BLaER1 (cell line): Measurements from ENCODE around the gene KLHL29.

ENCODE experiments used
- H3K27ac ChIP-seq: shearing (Covaris generic); formaldehyde crosslinking; 2 replicates; pipeline ENCODE4 v1.8.1; 2022
- H3K27me3 ChIP-seq: shearing (Covaris generic); formaldehyde crosslinking; 2 replicates; pipeline ENCODE4 v1.8.1; 2022
- H3K36me3 ChIP-seq: shearing (Covaris generic); formaldehyde crosslinking; 2 replicates; pipeline ENCODE4 v1.8.1; 2022
- H3K4me1 ChIP-seq: shearing (Covaris generic); formaldehyde crosslinking; 2 replicates; pipeline ENCODE4 v1.8.1; 2022
- H3K4me2 ChIP-seq: shearing (Covaris generic); formaldehyde crosslinking; 2 replicates; pipeline ENCODE4 v1.8.1; 2022
- H3K4me3 ChIP-seq: shearing (Covaris generic); formaldehyde crosslinking; 2 replicates; pipeline ENCODE4 v1.8.1; 2022
- H3K9ac ChIP-seq: shearing (Covaris generic); formaldehyde crosslinking; 2 replicates; pipeline ENCODE4 v1.8.1; 2022
- H3K9me3 ChIP-seq: shearing (Covaris generic); formaldehyde crosslinking; 2 replicates; pipeline ENCODE4 v1.8.1; 2022
- H4K20me1 ChIP-seq: shearing (Covaris generic); formaldehyde crosslinking; 2 replicates; pipeline ENCODE4 v1.8.1; 2022
- Cebpa-rat ChIP-seq: shearing (Covaris generic); IDR thresholded peaks from 2 replicates; pipeline ENCODE4 v1.8.1; 2022

KLHL29 gene

GRCh38 chr2:23452853-23453420 lies 68.0 kb downstream of the KLHL29 start:
- H3K27me3 ChIP-seq, result peaks cover 50% of the 10 kb centered on the region
- no peaks in the 10 kb centered on the region for H3K36me3 ChIP-seq
- no peak overlapping the region for H3K4me3 ChIP-seq
- peaks cover 29% of the 10 kb centered on the region for H4K20me1 ChIP-seq
- TF ChIP-seq Cebpa-rat, result no peak
- no peaks in the 10 kb centered on the region for H3K9me3 ChIP-seq
- peak overlapping the region; percentile 85 for H3K4me2 ChIP-seq
- H3K4me1 ChIP-seq, result peaks cover 24% of the 10 kb centered on the region
- no peak overlapping the region for H3K27ac ChIP-seq
- H3K9ac ChIP-seq, result no peak overlapping the region

- H3K4me2 ChIP-seq, result peak overlapping the region; percentile 85
These were observed 68.5 kb downstream of the KLHL29 start for GRCh38 chr2:23453432-23453831.

GRCh38 chr2:23453836-23454460 lies 69.0 kb downstream of the KLHL29 start:
- peaks cover 29% of the 10 kb centered on the region for H4K20me1 ChIP-seq
- no peaks in the 10 kb centered on the region for H3K36me3 ChIP-seq
- H3K9me3 ChIP-seq, result no peaks in the 10 kb centered on the region
- H3K4me3 ChIP-seq, result no peak overlapping the region
- H3K27me3 ChIP-seq, result peaks cover 50% of the 10 kb centered on the region
- no peak overlapping the region for H3K9ac ChIP-seq
- TF ChIP-seq Cebpa-rat, result no peak
- peaks cover 24% of the 10 kb centered on the region for H3K4me1 ChIP-seq
- no peak overlapping the region for H3K27ac ChIP-seq
- no peak overlapping the region for H3K4me2 ChIP-seq

More at GRCh38 chr2:23453432-23453831, 68.5 kb downstream of the KLHL29 start:
- Histone ChIP-seq H3K9me3 (no peaks in the 10 kb centered on the region), H3K9ac (no peak overlapping the region), H3K27ac (no peak overlapping the region), H3K36me3 (no peaks in the 10 kb centered on the region), H3K27me3 (peaks cover 50% of the 10 kb centered on the region), H4K20me1 (peaks cover 29% of the 10 kb centered on the region), H3K4me3 (no peak overlapping the region), H3K4me1 (peaks cover 24% of the 10 kb centered on the region)
- no peak for TF ChIP-seq Cebpa-rat

- Histone ChIP-seq H3K9ac (no peak overlapping the region), H3K9me3 (no peaks in the 10 kb centered on the region), H4K20me1 (peaks cover 29% of the 10 kb centered on the region), H3K27me3 (peaks cover 50% of the 10 kb centered on the region), H3K27ac (no peak overlapping the region), H3K36me3 (no peaks in the 10 kb centered on the region), H3K4me1 (peaks cover 24% of the 10 kb centered on the region), H3K4me2 (no peak overlapping the region), H3K4me3 (no peak overlapping the region)
- no peak for TF ChIP-seq Cebpa-rat
These were observed 69.6 kb downstream of the KLHL29 start for GRCh38 chr2:23454501-23455120.

- no peak for TF ChIP-seq Cebpa-rat
- H3K27me3 ChIP-seq, result peaks cover 34% of the 10 kb centered on the region
- H3K4me3 ChIP-seq, result no peak overlapping the region
- H3K4me1 ChIP-seq, result peaks cover 24% of the 10 kb centered on the region
- no peak overlapping the region for H3K9ac ChIP-seq
- no peaks in the 10 kb centered on the region for H3K36me3 ChIP-seq
- no peak overlapping the region for H3K4me2 ChIP-seq
- H4K20me1 ChIP-seq, result peaks cover 25% of the 10 kb centered on the region
- H3K27ac ChIP-seq, result no peak overlapping the region
- H3K9me3 ChIP-seq, result no peaks in the 10 kb centered on the region
These were observed 71.4 kb downstream of the KLHL29 start for GRCh38 chr2:23456396-23456795.

- no peak for TF ChIP-seq Cebpa-rat
- no peak overlapping the region for H3K4me3 ChIP-seq
- H3K9ac ChIP-seq, result no peak overlapping the region
- peaks cover 18% of the 10 kb centered on the region for H4K20me1 ChIP-seq
- no peaks in the 10 kb centered on the region for H3K9me3 ChIP-seq
- no peak overlapping the region for H3K4me2 ChIP-seq
- H3K4me1 ChIP-seq, result peaks cover 18% of the 10 kb centered on the region
- no peak overlapping the region for H3K27ac ChIP-seq
- no peaks in the 10 kb centered on the region for H3K36me3 ChIP-seq
- H3K27me3 ChIP-seq, result peaks cover 28% of the 10 kb centered on the region
These were observed 72.1 kb downstream of the KLHL29 start for GRCh38 chr2:23456881-23457760.

- peaks cover 8% of the 10 kb centered on the region for H3K4me1 ChIP-seq
- H3K27me3 ChIP-seq, result peaks cover 28% of the 10 kb centered on the region
- no peak overlapping the region for H3K4me3 ChIP-seq
- H3K27ac ChIP-seq, result no peak overlapping the region
- H4K20me1 ChIP-seq, result peaks cover 8% of the 10 kb centered on the region
- no peak for TF ChIP-seq Cebpa-rat
- H3K9me3 ChIP-seq, result no peaks in the 10 kb centered on the region
- no peaks in the 10 kb centered on the region for H3K36me3 ChIP-seq
- H3K4me2 ChIP-seq, result no peak overlapping the region
- H3K9ac ChIP-seq, result no peak overlapping the region
These were observed 73.2 kb downstream of the KLHL29 start for GRCh38 chr2:23457990-23458682.

GRCh38 chr2:23459032-23459431 lies 74.1 kb downstream of the KLHL29 start:
- H3K4me3 ChIP-seq, result no peak overlapping the region
- no peak overlapping the region for H3K4me2 ChIP-seq
- no peaks in the 10 kb centered on the region for H3K9me3 ChIP-seq
- H3K9ac ChIP-seq, result no peak overlapping the region
- TF ChIP-seq Cebpa-rat, result no peak
- no peaks in the 10 kb centered on the region for H3K36me3 ChIP-seq
- no peak overlapping the region for H3K27ac ChIP-seq
- H3K4me1 ChIP-seq, result no peaks in the 10 kb centered on the region
- H4K20me1 ChIP-seq, result no peaks in the 10 kb centered on the region; the same call in 1 of the 2 replicates
- H3K27me3 ChIP-seq, result peaks cover 20% of the 10 kb centered on the region

GRCh38 chr2:23460228-23460627 lies 75.2 kb downstream of the KLHL29 start:
- Histone ChIP-seq H3K27ac (no peak overlapping the region), H4K20me1 (no peaks in the 10 kb centered on the region), H3K9me3 (no peaks in the 10 kb centered on the region), H3K4me2 (no peak overlapping the region), H3K27me3 (peaks cover 10% of the 10 kb centered on the region; the same call in 1 of the 2 replicates), H3K36me3 (no peaks in the 10 kb centered on the region), H3K9ac (no peak overlapping the region), H3K4me3 (no peak overlapping the region), H3K4me1 (no peaks in the 10 kb centered on the region)
- TF ChIP-seq Cebpa-rat, result no peak
